Hepatocyte (in vitro differentiated cells): Measurements from ENCODE around the gene AOAH. TPM values are rescaled to one million over a fixed set of nuclear protein-coding genes. Genes with fewer than 3 reads are reported as not detected.
A peak's percentile ranks its signal among the peaks of the same experiment; 100 is the strongest.

Experiments used
- DNase-seq: peaks from one replicate; pipeline ENCODE4 v3.0.0-alpha.2; 2016; ENCODE audit warnings: low spot score
- H2AFZ ChIP-seq: fragments of 200-600 bp; sonication (generic); 2 replicates; pipeline ENCODE4 v1.6.0; 2016; ENCODE audit warnings: antibody characterized with exemption, mild to moderate bottlenecking
- H3K27ac ChIP-seq: fragments of 200-600 bp; sonication (generic); 2 replicates; pipeline ENCODE4 v1.5.1; 2016; ENCODE audit warnings: mild to moderate bottlenecking
- H3K27me3 ChIP-seq: fragments of 200-600 bp; sonication (generic); 2 replicates; pipeline ENCODE4 v1.6.1; 2016
- H3K36me3 ChIP-seq: fragments of 200-600 bp; sonication (generic); replicated peaks from 2 replicates; pipeline ENCODE4 v1.5.1; 2016; ENCODE audit warnings: low read depth; ENCODE audit not compliant: insufficient read depth
- H3K4me1 ChIP-seq: fragments of 200-600 bp; sonication (generic); 2 replicates; pipeline ENCODE4 v1.5.1; 2016; ENCODE audit warnings: mild to moderate bottlenecking, moderate library complexity; ENCODE audit not compliant: insufficient read depth
- H3K4me2 ChIP-seq: fragments of 200-600 bp; sonication (generic); 2 replicates; pipeline ENCODE4 v1.6.0; 2016
- H3K4me3 ChIP-seq: fragments of 200-600 bp; sonication (generic); 2 replicates; pipeline ENCODE4 v1.5.1; 2016; ENCODE audit warnings: mild to moderate bottlenecking
- H3K79me2 ChIP-seq: fragments of 200-600 bp; sonication (generic); 2 replicates; pipeline ENCODE4 v1.6.0; 2017; ENCODE audit warnings: mild to moderate bottlenecking
- H3K9me2 ChIP-seq: fragments of 200-600 bp; sonication (generic); replicated peaks from 2 replicates; pipeline ENCODE4 v1.6.0; 2017; ENCODE audit warnings: mild to moderate bottlenecking; ENCODE audit not compliant: insufficient read depth
- H3K9me3 ChIP-seq: fragments of 200-600 bp; sonication (generic); 2 replicates; pipeline ENCODE4 v1.5.1; 2016; ENCODE audit warnings: low read depth, mild to moderate bottlenecking
- H4K20me1 ChIP-seq: fragments of 200-600 bp; sonication (generic); 2 replicates; pipeline ENCODE4 v1.6.0; 2016; ENCODE audit warnings: mild to moderate bottlenecking; ENCODE audit not compliant: insufficient read depth, poor library complexity, severe bottlenecking
- EZH2 ChIP-seq: fragments of 200-600 bp; sonication (generic); IDR thresholded peaks from 2 replicates; pipeline ENCODE4 v1.6.1; 2016; ENCODE audit warnings: antibody characterized with exemption, mild to moderate bottlenecking, borderline replicate concordance
- EZH2phosphoT487 ChIP-seq: fragments of 200-600 bp; sonication (generic); IDR thresholded peaks from one replicate; pipeline ENCODE4 v1.6.1; 2018; ENCODE audit warnings: antibody characterized with exemption, mild to moderate bottlenecking, low read depth, moderate library complexity; ENCODE audit not compliant: unreplicated experiment, severe bottlenecking
- WGBS: methylation state at CpG from one replicate; pipeline ENCODE4 v1.1.6; 2016; ENCODE audit warnings: low lambda C conversion rate; ENCODE audit errors: missing lambda C conversion rate; 5-methylcytosine and 5-hydroxymethylcytosine counted together
- polyA plus RNA-seq: library from polyadenylated mRNA; unstranded; fragments of >200 nt; fragmentation: Nextera tagmentation; extraction: Ambion mirVana; gene quantifications from 2 replicates; pipeline ENCODE4 v1.2.1, GENCODE V29; 2016
- total RNA-seq: library from RNA; depleted of rRNA; stranded (reverse); fragments of >200 nt; gene quantifications from 2 replicates; pipeline ENCODE4 v1.2.3, GENCODE V29; 2014
- TF ChIP-seq, protein P1 (sequence below): fragments of 200-600 bp; sonication (generic); IDR thresholded peaks from 2 replicates; pipeline ENCODE4 v1.5.1; 2016; ENCODE audit warnings: antibody characterized with exemption, mild to moderate bottlenecking; ENCODE audit not compliant: poor library complexity

Gene AOAH
- total and polyA plus RNA-seq, 2 experiments from 2014 or later = 2.4 to 3.9 TPM

DNA sequence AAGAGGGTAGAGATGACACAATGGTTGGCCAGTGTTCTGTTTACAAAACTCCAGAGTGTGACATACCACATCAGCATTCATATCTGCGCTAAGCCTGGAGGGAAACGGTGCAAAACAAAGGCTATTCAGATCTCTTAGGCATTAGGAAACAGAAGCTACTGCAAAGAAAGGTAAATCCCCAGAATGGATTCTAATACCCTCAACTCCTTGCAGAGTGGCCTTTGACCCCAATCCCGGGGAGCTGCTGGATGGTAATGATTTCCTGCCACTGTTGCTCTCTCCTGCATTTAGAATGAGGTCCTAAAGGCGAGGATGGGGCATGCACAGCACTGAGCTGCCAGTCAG lies 65.2 kb downstream of the AOAH start:
- H3K4me1 ChIP-seq = peaks cover 14% of the 10 kb centered on the region
- no peaks in the 10 kb centered on the region for H3K9me3 ChIP-seq
- H2AFZ ChIP-seq = no peak overlapping the region
- no peaks in the 10 kb centered on the region for H3K79me2 ChIP-seq
- no peaks in the 10 kb centered on the region for H3K36me3 ChIP-seq
- H3K9me2 ChIP-seq = no peaks in the 10 kb centered on the region
- no peak overlapping the region for H3K4me2 ChIP-seq
- no peaks in the 10 kb centered on the region for H4K20me1 ChIP-seq
- no peak overlapping the region for H3K4me3 ChIP-seq
- peak; percentile 52 for DNase-seq
- 29% methylated on average over 4 of the region's 4 CpGs for WGBS
- TF ChIP-seq EZH2 = no peak
- TF ChIP-seq EZH2phosphoT487 = no peak
- TF ChIP-seq, protein P1, sequence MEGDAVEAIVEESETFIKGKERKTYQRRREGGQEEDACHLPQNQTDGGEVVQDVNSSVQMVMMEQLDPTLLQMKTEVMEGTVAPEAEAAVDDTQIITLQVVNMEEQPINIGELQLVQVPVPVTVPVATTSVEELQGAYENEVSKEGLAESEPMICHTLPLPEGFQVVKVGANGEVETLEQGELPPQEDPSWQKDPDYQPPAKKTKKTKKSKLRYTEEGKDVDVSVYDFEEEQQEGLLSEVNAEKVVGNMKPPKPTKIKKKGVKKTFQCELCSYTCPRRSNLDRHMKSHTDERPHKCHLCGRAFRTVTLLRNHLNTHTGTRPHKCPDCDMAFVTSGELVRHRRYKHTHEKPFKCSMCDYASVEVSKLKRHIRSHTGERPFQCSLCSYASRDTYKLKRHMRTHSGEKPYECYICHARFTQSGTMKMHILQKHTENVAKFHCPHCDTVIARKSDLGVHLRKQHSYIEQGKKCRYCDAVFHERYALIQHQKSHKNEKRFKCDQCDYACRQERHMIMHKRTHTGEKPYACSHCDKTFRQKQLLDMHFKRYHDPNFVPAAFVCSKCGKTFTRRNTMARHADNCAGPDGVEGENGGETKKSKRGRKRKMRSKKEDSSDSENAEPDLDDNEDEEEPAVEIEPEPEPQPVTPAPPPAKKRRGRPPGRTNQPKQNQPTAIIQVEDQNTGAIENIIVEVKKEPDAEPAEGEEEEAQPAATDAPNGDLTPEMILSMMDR = no peak
- H3K27ac ChIP-seq = peak overlapping the region; percentile 92
- no peaks in the 10 kb centered on the region for H3K27me3 ChIP-seq

DNA sequence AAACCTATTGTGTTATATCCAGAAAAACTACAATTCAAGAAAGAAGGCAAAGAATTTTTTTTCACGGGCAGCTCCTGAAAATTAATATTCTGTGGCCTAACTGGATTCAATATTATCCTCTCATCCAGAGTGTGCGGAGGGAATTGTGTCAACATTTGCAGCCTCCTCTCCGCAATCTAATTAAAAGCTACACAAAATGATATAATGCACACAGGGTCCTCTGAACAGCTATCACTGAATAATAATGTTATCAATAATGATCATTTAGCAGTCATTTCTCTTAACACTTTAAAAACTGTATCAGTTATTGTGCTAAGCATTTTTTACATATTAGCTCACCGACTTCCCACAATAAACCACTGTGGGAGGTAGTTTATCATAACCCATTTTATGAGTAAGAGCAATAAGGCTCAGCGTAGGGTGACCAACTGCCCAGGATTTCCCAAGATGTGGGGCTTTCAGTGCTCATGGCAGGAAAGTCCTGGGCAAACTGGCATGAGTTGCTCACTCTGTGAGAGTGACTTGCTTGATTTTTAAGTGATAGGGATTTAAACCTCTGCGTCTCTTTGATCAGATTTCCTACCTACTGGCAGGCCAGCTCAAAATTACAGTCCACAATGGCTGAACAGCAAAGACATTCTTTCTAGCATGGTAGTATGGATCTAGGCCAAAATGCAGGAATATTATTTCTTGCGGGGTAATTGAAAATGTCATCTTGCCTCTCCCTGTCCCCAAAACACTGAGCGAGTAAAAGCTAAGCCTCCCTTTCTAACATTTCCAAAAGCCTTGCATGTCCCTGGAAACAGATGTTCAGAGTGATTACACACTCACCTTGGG lies 65.7 kb downstream of the AOAH start:
- Histone ChIP-seq H3K36me3 (no peaks in the 10 kb centered on the region), H3K79me2 (no peaks in the 10 kb centered on the region), H2AFZ (no peak overlapping the region), H4K20me1 (no peaks in the 10 kb centered on the region), H3K9me2 (no peaks in the 10 kb centered on the region), H3K4me1 (peaks cover 17% of the 10 kb centered on the region), H3K9me3 (no peaks in the 10 kb centered on the region), H3K27ac (peak overlapping the region; percentile 92), H3K4me2 (no peak overlapping the region), H3K27me3 (no peaks in the 10 kb centered on the region), H3K4me3 (no peak overlapping the region)
- peak; percentile 27 for DNase-seq
- WGBS = 69% methylated on average over 8 of the region's 8 CpGs
- no peak for TF ChIP-seq EZH2
- TF ChIP-seq, protein P1 = no peak
- TF ChIP-seq EZH2phosphoT487 = no peak

DNA sequence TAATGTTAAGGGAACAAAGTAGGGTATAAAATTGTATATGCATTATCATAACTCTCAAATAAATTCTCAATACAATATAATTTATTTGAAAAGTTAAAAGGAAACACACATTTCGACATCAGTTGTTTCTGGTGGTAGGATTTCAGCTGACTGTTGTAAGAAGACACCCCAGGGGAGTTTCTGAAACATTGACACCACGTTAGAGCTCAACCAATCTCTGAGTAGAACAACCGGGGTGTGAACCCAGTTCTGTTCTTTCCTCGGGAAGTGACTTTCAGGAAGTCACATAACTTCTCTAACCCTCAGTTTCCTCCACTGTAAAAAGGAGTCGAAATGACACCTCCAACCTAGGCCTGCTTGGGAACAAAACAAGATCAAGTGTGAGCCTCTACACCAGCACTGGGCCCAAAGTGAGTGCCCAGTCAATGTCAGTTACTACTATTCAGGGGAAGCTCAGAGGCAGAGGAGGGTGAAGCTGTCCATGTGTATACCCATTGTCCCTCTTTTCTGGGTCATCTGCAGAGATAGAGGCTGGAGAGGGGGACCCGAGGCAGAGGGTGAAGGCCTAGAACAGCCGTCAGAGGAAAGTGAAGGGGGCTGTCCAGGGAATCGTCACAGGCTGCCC lies 67.1 kb downstream of the AOAH start:
- no peaks in the 10 kb centered on the region for H3K9me2 ChIP-seq
- H3K79me2 ChIP-seq = no peaks in the 10 kb centered on the region
- H3K36me3 ChIP-seq = no peaks in the 10 kb centered on the region
- 85% methylated on average over 8 of the region's 8 CpGs for WGBS
- no peaks in the 10 kb centered on the region for H3K27me3 ChIP-seq
- H2AFZ ChIP-seq = no peak overlapping the region
- TF ChIP-seq EZH2phosphoT487 = no peak
- TF ChIP-seq, protein P1 = no peak
- TF ChIP-seq EZH2 = no peak
- no peak for DNase-seq
- H4K20me1 ChIP-seq = no peaks in the 10 kb centered on the region
- no peaks in the 10 kb centered on the region for H3K9me3 ChIP-seq
- no peak overlapping the region for H3K4me2 ChIP-seq
- H3K27ac ChIP-seq = peak overlapping the region; percentile 92
- H3K4me3 ChIP-seq = no peak overlapping the region
- peaks cover 20% of the 10 kb centered on the region for H3K4me1 ChIP-seq
